Neural cell (in vitro differentiated cells): ENCODE data around the gene ADCY1.

Experiments used
- EP300 ChIP-seq: fragments of 450-650 bp; conservative IDR thresholded peaks from 2 replicates; pipeline ENCODE4 v1.6.1; 2014; ENCODE audit warnings: antibody characterized with exemption, mild to moderate bottlenecking, moderate library complexity; ENCODE audit not compliant: poor library complexity, severe bottlenecking
- EZH2 ChIP-seq: fragments of 200-600, 300-800 bp; shearing (Covaris generic), sonication (generic); IDR thresholded peaks from 2 replicates; pipeline ENCODE4 v1.6.1; 2014; ENCODE audit warnings: antibody characterized with exemption, low read length, borderline replicate concordance, mild to moderate bottlenecking; ENCODE audit not compliant: insufficient read depth, poor library complexity, severe bottlenecking
- MXI1 ChIP-seq: fragments of 450-650 bp; conservative IDR thresholded peaks from 2 replicates; pipeline ENCODE4 v1.6.1; 2014; ENCODE audit warnings: antibody characterized with exemption, mild to moderate bottlenecking; ENCODE audit not compliant: poor library complexity, severe bottlenecking
- POLR2AphosphoS5 ChIP-seq: IDR thresholded peaks from 2 replicates; pipeline ENCODE4 v1.6.1; 2012
- RAD21 ChIP-seq: fragments of 450-650 bp; conservative IDR thresholded peaks from 2 replicates; pipeline ENCODE4 v1.6.1; 2014; ENCODE audit warnings: antibody characterized with exemption, mild to moderate bottlenecking, moderate library complexity
- TAF1 ChIP-seq: IDR thresholded peaks from 2 replicates; pipeline ENCODE4 v1.6.1; 2012; ENCODE audit warnings: low read depth
- TF ChIP-seq, protein P1 (sequence below): fragments of 450-650 bp; IDR thresholded peaks from 2 replicates; pipeline ENCODE4 v1.5.1; 2014; ENCODE audit warnings: antibody characterized with exemption, mild to moderate bottlenecking, moderate library complexity; ENCODE audit not compliant: poor library complexity, severe bottlenecking

DNA sequence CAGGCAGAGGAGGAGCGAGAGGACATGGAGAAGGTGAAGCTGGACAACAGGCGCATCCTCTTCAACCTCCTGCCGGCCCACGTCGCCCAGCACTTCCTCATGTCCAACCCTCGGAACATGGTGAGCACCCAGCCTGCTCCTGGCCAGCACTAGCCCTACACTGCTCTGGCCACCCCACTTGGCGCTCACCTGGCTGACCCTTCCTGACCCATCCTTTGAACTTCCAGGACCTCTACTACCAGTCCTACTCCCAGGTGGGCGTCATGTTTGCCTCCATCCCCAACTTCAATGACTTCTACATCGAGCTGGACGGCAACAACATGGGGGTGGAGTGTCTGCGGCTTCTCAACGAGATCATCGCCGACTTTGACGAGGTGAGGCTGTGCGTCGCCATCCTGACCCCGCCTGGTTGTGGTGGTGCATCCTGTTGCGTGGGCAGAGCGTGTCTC lies 129.2 kb downstream of the ADCY1 start:
- TF ChIP-seq, protein P1, sequence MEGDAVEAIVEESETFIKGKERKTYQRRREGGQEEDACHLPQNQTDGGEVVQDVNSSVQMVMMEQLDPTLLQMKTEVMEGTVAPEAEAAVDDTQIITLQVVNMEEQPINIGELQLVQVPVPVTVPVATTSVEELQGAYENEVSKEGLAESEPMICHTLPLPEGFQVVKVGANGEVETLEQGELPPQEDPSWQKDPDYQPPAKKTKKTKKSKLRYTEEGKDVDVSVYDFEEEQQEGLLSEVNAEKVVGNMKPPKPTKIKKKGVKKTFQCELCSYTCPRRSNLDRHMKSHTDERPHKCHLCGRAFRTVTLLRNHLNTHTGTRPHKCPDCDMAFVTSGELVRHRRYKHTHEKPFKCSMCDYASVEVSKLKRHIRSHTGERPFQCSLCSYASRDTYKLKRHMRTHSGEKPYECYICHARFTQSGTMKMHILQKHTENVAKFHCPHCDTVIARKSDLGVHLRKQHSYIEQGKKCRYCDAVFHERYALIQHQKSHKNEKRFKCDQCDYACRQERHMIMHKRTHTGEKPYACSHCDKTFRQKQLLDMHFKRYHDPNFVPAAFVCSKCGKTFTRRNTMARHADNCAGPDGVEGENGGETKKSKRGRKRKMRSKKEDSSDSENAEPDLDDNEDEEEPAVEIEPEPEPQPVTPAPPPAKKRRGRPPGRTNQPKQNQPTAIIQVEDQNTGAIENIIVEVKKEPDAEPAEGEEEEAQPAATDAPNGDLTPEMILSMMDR = no peak
- TF ChIP-seq TAF1 (no peak), RAD21 (no peak), POLR2AphosphoS5 (no peak), EZH2 (no peak), MXI1 (no peak), EP300 (no peak)
